HCT116 (cell line): Measurements from ENCODE around the gene NIN. TPM values are rescaled to one million over a fixed set of nuclear protein-coding genes. Genes with fewer than 3 reads are reported as not detected.
A peak's percentile ranks its signal among the peaks of the same experiment; 100 is the strongest.

Experiments
- ATAC-seq: fragments of 200-7000 bp; cut with Tn5 transposase; 2 replicates; pipeline ENCODE4 v1.9.1; 2020; ENCODE audit warnings: mild to moderate bottlenecking, moderate library complexity
- BruUV-seq: library from RNA; stranded (reverse); fragments of 400-500 nt; replicated peaks from 2 replicates; lab custom pipeline; 2021; lab: Mats Ljungman, UMichigan
- CTCF ChIA-PET: fragments of 300-600 bp; sonication (Branson Sonifier 250); formaldehyde crosslinking; loops from one replicate; lab custom pipeline; 2021; ENCODE audit warnings: antibody characterized with exemption; lab: Charles Lee
- POLR2A ChIA-PET: fragments of 300-600, 350-600 bp; sonication (Branson Sonifier 250); formaldehyde crosslinking; loops from one replicate; lab custom pipeline; 2021; ENCODE audit warnings: antibody characterized with exemption; lab: Charles Lee
- RAD21 ChIA-PET, 2 experiments: fragments of 300-600 bp; sonication (Branson Sonifier 250); formaldehyde crosslinking; loops; one replicate each; lab custom pipeline; 2023; ENCODE audit warnings: low total read pairs in 2 of 2; ENCODE audit not compliant: uncharacterized antibody in 2 of 2, unreplicated experiment in 2 of 2, low non-redundant PET in 1 of 2; lab: Charles Lee
- DNase-seq: peaks from one replicate; pipeline ENCODE4 v3.0.0-alpha.2; 2010; ENCODE audit warnings: low read depth, low spot score
- H2AFZ ChIP-seq: fragments of 200-600 bp; shearing (Covaris generic), sonication (generic); 2 replicates; pipeline ENCODE4 v1.6.1; 2017; ENCODE audit warnings: low read depth, mixed run types, mixed read lengths, antibody characterized with exemption, low read length; ENCODE audit not compliant: poor library complexity, severe bottlenecking
- H3K27ac ChIP-seq: 2 replicates; pipeline ENCODE4 v1.5.1; 2012; ENCODE audit warnings: low read depth, low read length
- H3K27me3 ChIP-seq: fragments of 200-600 bp; sonication (generic); 2 replicates; pipeline ENCODE4 v1.6.1; 2016; ENCODE audit warnings: mixed run types, low read length, mixed read lengths; ENCODE audit not compliant: insufficient read depth
- H3K36me3 ChIP-seq, 2 experiments: fragments of 200-500 bp in 1 of 2; fragments of 200-600 bp in 1 of 2; sonication (Bioruptor generic) in 1 of 2; sonication (generic) in 1 of 2; 2 replicates each; pipeline versions ENCODE4 v1.5.1 to v1.6.1; 2014 to 2016; ENCODE audit warnings: low read length in 2 of 2, inconsistent platforms in 1 of 2, mixed read lengths in 1 of 2, mixed run types in 1 of 2; ENCODE audit not compliant: insufficient read depth in 2 of 2, control insufficient read depth in 1 of 2
- H3K4me1 ChIP-seq, 2 experiments: fragments of 200-600 bp in 1 of 2; sonication (generic) in 1 of 2; 2 replicates each; pipeline versions ENCODE4 v1.5.1 to v1.6.1; 2012 to 2017; ENCODE audit warnings: low read length in 2 of 2, inconsistent platforms in 1 of 2, mild to moderate bottlenecking in 1 of 2, mixed read lengths in 1 of 2, mixed run types in 1 of 2, moderate library complexity in 1 of 2; ENCODE audit not compliant: insufficient read depth in 2 of 2, control insufficient read depth in 1 of 2
- H3K4me2 ChIP-seq: fragments of 200-600 bp; sonication (generic); 2 replicates; pipeline ENCODE4 v1.6.1; 2017; ENCODE audit warnings: mixed run types, low read length, mixed read lengths
- H3K4me3 ChIP-seq, 2 experiments: fragments of 200-600 bp in 1 of 2; sonication (generic) in 1 of 2; replicated peaks in 1 of 2; 2 replicates each; pipeline ENCODE4 v1.5.1; 2011 to 2016; ENCODE audit warnings: low read length in 2 of 2, control low read depth in 1 of 2, low read depth in 1 of 2, mild to moderate bottlenecking in 1 of 2, mixed read lengths in 1 of 2, mixed run types in 1 of 2
- H3K79me2 ChIP-seq: fragments of 200-600 bp; sonication (generic); 2 replicates; pipeline ENCODE4 v1.6.1; 2017; ENCODE audit warnings: mild to moderate bottlenecking, mixed run types, low read length, moderate library complexity, mixed read lengths; ENCODE audit not compliant: insufficient read depth
- H3K9ac ChIP-seq: fragments of 200-600 bp; sonication (generic); 2 replicates; pipeline ENCODE4 v1.6.1; 2016; ENCODE audit warnings: low read length, mixed read lengths
- H3K9me2 ChIP-seq: fragments of 200-600 bp; sonication (generic), shearing (Covaris generic); 2 replicates; pipeline ENCODE4 v1.6.1; 2017; ENCODE audit warnings: mixed run types, mild to moderate bottlenecking, moderate library complexity; ENCODE audit not compliant: insufficient read depth
- H3K9me3 ChIP-seq, 2 experiments: fragments of 200-500 bp in 1 of 2; fragments of 200-600 bp in 1 of 2; sonication (Bioruptor generic) in 1 of 2; sonication (generic) in 1 of 2; 2 replicates each; pipeline ENCODE4 v1.6.1; 2014 to 2017; ENCODE audit warnings: low read length in 2 of 2, mixed read lengths in 2 of 2, inconsistent platforms in 1 of 2, low read depth in 1 of 2, mild to moderate bottlenecking in 1 of 2, mixed run types in 1 of 2, moderate library complexity in 1 of 2; ENCODE audit not compliant: control insufficient read depth in 1 of 2, insufficient read depth in 1 of 2
- H4K20me1 ChIP-seq: fragments of 200-600 bp; sonication (generic), shearing (Covaris generic); 2 replicates; pipeline ENCODE4 v1.6.1; 2017; ENCODE audit warnings: mixed run types, mild to moderate bottlenecking, moderate library complexity; ENCODE audit not compliant: insufficient read depth
- CEBPB ChIP-seq: IDR thresholded peaks from 2 replicates; pipeline ENCODE4 v1.6.1; 2012; ENCODE audit warnings: low read depth
- EGR1 ChIP-seq: IDR thresholded peaks from 2 replicates; pipeline ENCODE4 v1.6.1; 2012; ENCODE audit warnings: low read depth
- EZH2 ChIP-seq: fragments of 200-600 bp; sonication (generic); IDR thresholded peaks from 2 replicates; pipeline ENCODE4 v1.6.1; 2017; ENCODE audit warnings: antibody characterized with exemption, mixed run types
- EZH2phosphoT487 ChIP-seq: fragments of 200-600 bp; IDR thresholded peaks from 2 replicates; pipeline ENCODE4 v1.6.1; 2018; ENCODE audit warnings: antibody characterized with exemption, borderline replicate concordance
- FOSL1 ChIP-seq: IDR thresholded peaks from 2 replicates; pipeline ENCODE4 v1.6.1; 2012; ENCODE audit warnings: low read depth
- POLR2AphosphoS5 ChIP-seq: IDR thresholded peaks from 2 replicates; pipeline ENCODE4 v1.6.1; 2011; ENCODE audit warnings: mild to moderate bottlenecking, low read depth, low read length, moderate library complexity
- RAD21 ChIP-seq: IDR thresholded peaks from 2 replicates; pipeline ENCODE4 v1.6.1; 2012; ENCODE audit warnings: low read depth, mild to moderate bottlenecking
- SP1 ChIP-seq: IDR thresholded peaks from 2 replicates; pipeline ENCODE4 v1.6.1; 2012; ENCODE audit warnings: low read depth
- SRF ChIP-seq: IDR thresholded peaks from 2 replicates; pipeline ENCODE4 v1.6.1; 2012; ENCODE audit warnings: low read depth
- TCF7L2 ChIP-seq: IDR thresholded peaks from 2 replicates; pipeline ENCODE4 v1.7.0; 2011; ENCODE audit warnings: borderline replicate concordance, inconsistent platforms; ENCODE audit not compliant: insufficient read depth, insufficient read length; ENCODE audit errors: extremely low read depth
- intact Hi-C: fragments of 100-400 bp; cut with micrococcal nuclease; formaldehyde crosslinking; loops from 2 replicates; pipeline ENCODE4 v1.10.0; 2022
- total RNA-seq: library from RNA; stranded (reverse); gene quantifications from one replicate; pipeline ENCODE4 v1.2.1, GENCODE V29; 2021; ENCODE audit not compliant: unreplicated experiment
- TF ChIP-seq, protein P1 (sequence below): IDR thresholded peaks from 2 replicates; pipeline ENCODE4 v1.6.1; 2011; ENCODE audit warnings: mild to moderate bottlenecking, low read length, moderate library complexity; ENCODE audit not compliant: insufficient replicate concordance; ENCODE audit errors: extremely low read depth
- TF ChIP-seq, protein P2 (sequence below), 3 experiments: fragments of 200-600 bp in 1 of 3; sonication (generic) in 1 of 3; IDR thresholded peaks in 2 of 3; conservative IDR thresholded peaks in 1 of 3; 2 replicates each; pipeline ENCODE4 v1.5.1; 2012 to 2017; ENCODE audit warnings: low read depth in 2 of 3, low read length in 2 of 3, antibody characterized with exemption in 1 of 3, borderline replicate concordance in 1 of 3, control low read depth in 1 of 3, mild to moderate bottlenecking in 1 of 3, mixed read lengths in 1 of 3, mixed run types in 1 of 3, moderate library complexity in 1 of 3; ENCODE audit not compliant: insufficient read depth in 1 of 3
- TF ChIP-seq, protein P3 (sequence below): IDR thresholded peaks from 2 replicates; pipeline ENCODE4 v1.6.1; 2012

Gene NIN
- total RNA-seq, 1 experiment from 2014 or later = 39.6 TPM

DNA sequence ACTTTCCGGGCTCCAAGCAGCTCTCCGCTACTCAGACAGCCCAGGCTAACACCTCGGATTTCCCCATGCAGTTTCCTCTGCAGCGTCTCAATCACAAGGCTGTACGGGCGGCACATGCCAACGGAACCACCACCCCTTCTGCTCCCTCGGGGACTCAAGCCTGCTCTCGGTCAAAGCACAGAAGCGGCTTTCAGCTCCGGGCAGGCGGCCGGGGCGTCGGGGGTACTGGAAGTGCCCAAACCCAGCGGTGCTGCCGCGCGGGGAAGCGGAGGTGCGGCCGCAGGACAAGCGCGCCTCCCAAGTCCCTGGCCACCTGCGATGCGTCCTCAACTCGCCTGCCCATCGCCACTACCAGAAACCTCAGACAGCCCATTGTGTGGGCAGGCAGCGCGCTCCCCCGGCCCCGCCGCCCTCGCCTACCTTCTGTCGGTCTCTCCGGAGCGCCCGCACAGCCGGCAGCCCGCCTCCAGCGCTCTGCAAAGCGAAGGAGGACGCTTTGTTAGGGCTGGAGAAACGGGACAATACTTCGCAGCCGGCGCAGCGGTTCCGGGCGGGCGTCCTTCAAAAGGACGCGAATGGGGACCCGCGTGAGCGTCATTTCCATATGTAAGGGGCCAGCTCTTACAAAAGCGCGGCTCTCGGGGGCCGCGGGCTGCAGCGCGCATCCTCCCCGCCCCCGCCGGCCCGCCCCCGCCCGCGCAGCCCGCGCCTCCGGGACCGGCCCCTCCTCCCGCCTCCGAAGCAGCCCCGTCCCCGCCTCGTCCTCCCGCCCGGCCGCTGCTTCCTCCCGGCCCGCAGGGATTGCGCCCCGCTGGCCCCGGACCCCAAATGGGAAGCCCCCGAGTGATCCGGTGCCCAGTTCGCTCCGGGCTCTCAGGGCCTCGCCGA, 674 bp downstream of the NIN start:
- no TSS peak for BruUV-seq
- POLR2A ChIA-PET = interaction anchor here (1.0 kb wide), 1 partner anchor 28 kb away, joined by 3 read pairs; no protein-coding TSS in a partner anchor
- no peak overlapping the region for H2AFZ ChIP-seq

DNA sequence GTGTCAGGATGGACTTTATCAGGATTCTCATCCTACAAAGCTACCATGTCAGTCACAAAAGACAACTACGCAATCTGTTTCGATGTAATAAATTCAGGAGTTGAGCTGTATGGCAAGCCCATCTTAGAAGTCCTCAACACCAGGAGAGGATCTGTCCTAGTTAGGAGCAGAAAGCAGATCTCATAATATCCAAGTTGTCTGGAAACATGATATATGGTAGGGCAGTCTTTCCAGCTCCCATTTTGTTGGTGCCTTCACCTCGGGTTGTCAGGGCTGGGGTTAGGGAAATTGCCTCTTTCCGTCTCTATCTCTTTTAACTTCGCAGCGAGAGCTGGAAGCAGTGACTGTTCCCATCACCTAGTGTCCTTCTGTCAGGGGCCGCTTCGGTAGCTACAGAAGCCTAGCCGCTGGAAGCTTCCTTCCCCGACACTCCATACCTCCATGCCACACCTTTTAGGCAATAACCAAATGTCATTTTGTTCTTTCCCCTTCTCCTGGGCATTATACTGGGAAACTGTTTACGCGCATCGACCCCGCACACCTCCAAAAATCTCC, 1.4 kb downstream of the NIN start:
- no peak overlapping the region for H3K27ac ChIP-seq
- 0 out of 2 replicates have a peak, but pooled peaks cover 3% of the 10 kb centered on the region for H3K27me3 ChIP-seq
- H3K36me3 ChIP-seq = no peaks in the 10 kb centered on the region
- peak overlapping the region; percentile 91 for H3K4me2 ChIP-seq
- POLR2A ChIA-PET = no interaction called here
- CTCF ChIA-PET = interaction anchor here (1.2 to 3.2 kb wide), 2 partner anchors 31 kb away, joined by 4 to 10 read pairs; no protein-coding TSS in a partner anchor
- peaks cover 49% of the 10 kb centered on the region for H3K79me2 ChIP-seq
- H3K9ac ChIP-seq = peak overlapping the region; percentile 65
- TSS peak; percentile 35 for BruUV-seq
- no peaks in the 10 kb centered on the region for H3K9me2 ChIP-seq
- H3K4me1 ChIP-seq = peaks cover 11 to 19% of the 10 kb centered on the region in 2 experiments
- ATAC-seq (no peak), DNase-seq (no peak)
- H3K4me3 ChIP-seq = peak overlapping the region; percentile 69 to 75
- no peaks in the 10 kb centered on the region; the same call in 1 of the 2 replicates for H4K20me1 ChIP-seq
- no peak overlapping the region for H2AFZ ChIP-seq
- no peaks in the 10 kb centered on the region for H3K9me3 ChIP-seq
- RAD21 ChIA-PET = no interaction called here
- intact Hi-C loops = no loop called here
- TF ChIP-seq, protein P1, sequence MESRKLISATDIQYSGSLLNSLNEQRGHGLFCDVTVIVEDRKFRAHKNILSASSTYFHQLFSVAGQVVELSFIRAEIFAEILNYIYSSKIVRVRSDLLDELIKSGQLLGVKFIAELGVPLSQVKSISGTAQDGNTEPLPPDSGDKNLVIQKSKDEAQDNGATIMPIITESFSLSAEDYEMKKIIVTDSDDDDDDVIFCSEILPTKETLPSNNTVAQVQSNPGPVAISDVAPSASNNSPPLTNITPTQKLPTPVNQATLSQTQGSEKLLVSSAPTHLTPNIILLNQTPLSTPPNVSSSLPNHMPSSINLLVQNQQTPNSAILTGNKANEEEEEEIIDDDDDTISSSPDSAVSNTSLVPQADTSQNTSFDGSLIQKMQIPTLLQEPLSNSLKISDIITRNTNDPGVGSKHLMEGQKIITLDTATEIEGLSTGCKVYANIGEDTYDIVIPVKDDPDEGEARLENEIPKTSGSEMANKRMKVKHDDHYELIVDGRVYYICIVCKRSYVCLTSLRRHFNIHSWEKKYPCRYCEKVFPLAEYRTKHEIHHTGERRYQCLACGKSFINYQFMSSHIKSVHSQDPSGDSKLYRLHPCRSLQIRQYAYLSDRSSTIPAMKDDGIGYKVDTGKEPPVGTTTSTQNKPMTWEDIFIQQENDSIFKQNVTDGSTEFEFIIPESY = no peak
- TF ChIP-seq EZH2 (no peak), EZH2phosphoT487 (no peak), EGR1 (no peak), POLR2AphosphoS5 (no peak), FOSL1 (no peak), TCF7L2 (no peak), RAD21 (no peak), SP1 (no peak)
- TF ChIP-seq, protein P2, sequence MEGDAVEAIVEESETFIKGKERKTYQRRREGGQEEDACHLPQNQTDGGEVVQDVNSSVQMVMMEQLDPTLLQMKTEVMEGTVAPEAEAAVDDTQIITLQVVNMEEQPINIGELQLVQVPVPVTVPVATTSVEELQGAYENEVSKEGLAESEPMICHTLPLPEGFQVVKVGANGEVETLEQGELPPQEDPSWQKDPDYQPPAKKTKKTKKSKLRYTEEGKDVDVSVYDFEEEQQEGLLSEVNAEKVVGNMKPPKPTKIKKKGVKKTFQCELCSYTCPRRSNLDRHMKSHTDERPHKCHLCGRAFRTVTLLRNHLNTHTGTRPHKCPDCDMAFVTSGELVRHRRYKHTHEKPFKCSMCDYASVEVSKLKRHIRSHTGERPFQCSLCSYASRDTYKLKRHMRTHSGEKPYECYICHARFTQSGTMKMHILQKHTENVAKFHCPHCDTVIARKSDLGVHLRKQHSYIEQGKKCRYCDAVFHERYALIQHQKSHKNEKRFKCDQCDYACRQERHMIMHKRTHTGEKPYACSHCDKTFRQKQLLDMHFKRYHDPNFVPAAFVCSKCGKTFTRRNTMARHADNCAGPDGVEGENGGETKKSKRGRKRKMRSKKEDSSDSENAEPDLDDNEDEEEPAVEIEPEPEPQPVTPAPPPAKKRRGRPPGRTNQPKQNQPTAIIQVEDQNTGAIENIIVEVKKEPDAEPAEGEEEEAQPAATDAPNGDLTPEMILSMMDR (IDR thresholded peaks at IDR 0.05 in 2 of 3, conservative IDR thresholded peaks at IDR 0.05 in 1 of 3; ENCODE audit: borderline replicate concordance in 1 of 3, insufficient read depth in 1 of 3, low read depth in 2 of 3, low read length in 2 of 3) = no peak
- TF ChIP-seq, protein P3, sequence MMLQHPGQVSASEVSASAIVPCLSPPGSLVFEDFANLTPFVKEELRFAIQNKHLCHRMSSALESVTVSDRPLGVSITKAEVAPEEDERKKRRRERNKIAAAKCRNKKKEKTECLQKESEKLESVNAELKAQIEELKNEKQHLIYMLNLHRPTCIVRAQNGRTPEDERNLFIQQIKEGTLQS = no peak

More for the DNA sequence above, 674 bp downstream of the NIN start:
- Histone ChIP-seq H4K20me1 (no peaks in the 10 kb centered on the region; the same call in 1 of the 2 replicates), H3K27me3 (0 out of 2 replicates have a peak, but pooled peaks cover 3% of the 10 kb centered on the region), H3K4me1 (peaks cover 11 to 19% of the 10 kb centered on the region in 2 experiments), H3K9me2 (no peaks in the 10 kb centered on the region), H3K4me3 (peak overlapping the region; percentile 69 to 75), H3K36me3 (no peaks in the 10 kb centered on the region), H3K9me3 (no peaks in the 10 kb centered on the region), H3K79me2 (peaks cover 45% of the 10 kb centered on the region), H3K27ac (peak overlapping the region; percentile 82), H3K9ac (peak overlapping the region; percentile 65), H3K4me2 (peak overlapping the region; percentile 91)
- peak; percentile 59 for ATAC-seq
- intact Hi-C loops = no loop called here
- TF ChIP-seq POLR2AphosphoS5 = no peak
- no peak for TF ChIP-seq SRF
- no peak for TF ChIP-seq CEBPB
- no peak for TF ChIP-seq SP1
- 0 out of 2 replicates have a peak, but pooled peaks have one; percentile 36 for TF ChIP-seq EGR1
- no peak for DNase-seq
- ChIA-PET CTCF (interaction anchor here (1.2 kb wide), 1 partner anchor 30 kb away, joined by 4 read pairs; no protein-coding TSS in a partner anchor), RAD21 (no interaction called here)
